Liver (tissue), 9 donors: ENCODE measurements around the gene CSAD. TPM values are rescaled to one million over a fixed set of nuclear protein-coding genes. Genes with fewer than 3 reads are reported as not detected.

Experiments
- DNase-seq: peaks from one replicate; pipeline ENCODE4 v3.0.0-alpha.2; 2017; ENCODE audit warnings: low spot score
- H3K27ac ChIP-seq, 2 donors: one replicate each; pipeline ENCODE4 v1.7.0; 2013; ENCODE audit warnings: inconsistent platforms in 2 of 2, low read length in 2 of 2, control low read depth in 1 of 2, low read depth in 1 of 2, mild to moderate bottlenecking in 1 of 2
- H3K27me3 ChIP-seq, 4 donors: one replicate each; pipeline versions ENCODE4 v1.6.1 to v1.7.0; 2013; ENCODE audit warnings: low read length in 3 of 4, inconsistent platforms in 1 of 4, mild to moderate bottlenecking in 1 of 4, moderate library complexity in 1 of 4; ENCODE audit not compliant: control insufficient read depth in 4 of 4, insufficient read depth in 4 of 4
- H3K36me3 ChIP-seq, 4 donors: one replicate each; pipeline versions ENCODE4 v1.6.1 to v1.7.0; 2013; ENCODE audit warnings: low read length in 3 of 4, mild to moderate bottlenecking in 3 of 4, low read depth in 1 of 4, moderate library complexity in 1 of 4; ENCODE audit not compliant: control insufficient read depth in 4 of 4, insufficient read depth in 3 of 4
- H3K4me1 ChIP-seq, 4 donors: one replicate each; pipeline versions ENCODE4 v1.6.1 to v1.7.0; 2013; ENCODE audit warnings: low read length in 3 of 4, mild to moderate bottlenecking in 3 of 4, moderate library complexity in 1 of 4; ENCODE audit not compliant: control insufficient read depth in 4 of 4, insufficient read depth in 4 of 4
- H3K4me3 ChIP-seq, 3 donors: one replicate each; pipeline versions ENCODE4 v1.6.1 to v1.7.0; 2013; ENCODE audit warnings: low read length in 3 of 3, control low read depth in 1 of 3, low read depth in 1 of 3, mild to moderate bottlenecking in 1 of 3
- H3K9ac ChIP-seq, 2 donors: one replicate each; pipeline ENCODE4 v1.7.0; 2013; ENCODE audit warnings: low read length in 2 of 2, mild to moderate bottlenecking in 2 of 2, moderate library complexity in 2 of 2, control low read depth in 1 of 2, low read depth in 1 of 2
- H3K9me3 ChIP-seq, 4 donors: one replicate each; pipeline versions ENCODE4 v1.6.1 to v1.7.0; 2013; ENCODE audit warnings: low read length in 3 of 4; ENCODE audit not compliant: control insufficient read depth in 4 of 4
- CTCF ChIP-seq: fragments of 150-350 bp; IDR thresholded peaks from 2 replicates; pipeline ENCODE4 v1.5.1; 2017; ENCODE audit warnings: improper control_type of control experiment, low read depth, low read length; ENCODE audit not compliant: missing input control
- FOXA1 ChIP-seq: IDR thresholded peaks from 2 replicates; pipeline ENCODE4 v1.6.1; 2016; ENCODE audit warnings: antibody characterized with exemption
- FOXA2 ChIP-seq: IDR thresholded peaks from 2 replicates; pipeline ENCODE4 v1.6.1; 2016; ENCODE audit warnings: antibody characterized with exemption
- GABPA ChIP-seq, 2 donors: IDR thresholded peaks in 1 of 2; conservative IDR thresholded peaks in 1 of 2; 2 replicates each; pipeline ENCODE4 v1.6.1; 2016; ENCODE audit warnings: antibody characterized with exemption in 2 of 2, mild to moderate bottlenecking in 1 of 2, moderate library complexity in 1 of 2
- HNF4A ChIP-seq, 2 donors: conservative IDR thresholded peaks; 2 replicates each; pipeline ENCODE4 v1.6.1; 2016; ENCODE audit warnings: antibody characterized with exemption in 2 of 2, mild to moderate bottlenecking in 2 of 2
- HNF4G ChIP-seq: IDR thresholded peaks from 2 replicates; pipeline ENCODE4 v1.6.1; 2016; ENCODE audit warnings: antibody characterized with exemption
- JUND ChIP-seq, 2 donors: IDR thresholded peaks; 2 replicates each; pipeline ENCODE4 v1.6.1; 2016; ENCODE audit warnings: antibody characterized with exemption in 2 of 2
- NR2F2 ChIP-seq: IDR thresholded peaks from 2 replicates; pipeline ENCODE4 v1.6.1; 2016; ENCODE audit warnings: antibody characterized with exemption
- RAD21 ChIP-seq, 2 donors: IDR thresholded peaks; 2 replicates each; pipeline ENCODE4 v1.6.1; 2016; ENCODE audit warnings: antibody characterized with exemption in 2 of 2, mild to moderate bottlenecking in 2 of 2
- REST ChIP-seq: IDR thresholded peaks from 2 replicates; pipeline ENCODE4 v1.6.1; 2016; ENCODE audit warnings: antibody characterized with exemption, mild to moderate bottlenecking
- RXRA ChIP-seq, 2 donors: IDR thresholded peaks; 2 replicates each; pipeline ENCODE4 v1.6.1; 2017 to 2018; ENCODE audit warnings: antibody characterized with exemption in 2 of 2, mild to moderate bottlenecking in 1 of 2
- SP1 ChIP-seq: IDR thresholded peaks from 2 replicates; pipeline ENCODE4 v1.6.1; 2018; ENCODE audit warnings: antibody characterized with exemption, mild to moderate bottlenecking
- TAF1 ChIP-seq: conservative IDR thresholded peaks from 2 replicates; pipeline ENCODE4 v1.6.1; 2016; ENCODE audit warnings: antibody characterized with exemption, mild to moderate bottlenecking
- YY1 ChIP-seq: IDR thresholded peaks from 2 replicates; pipeline ENCODE4 v1.6.1; 2016; ENCODE audit warnings: antibody characterized with exemption, mild to moderate bottlenecking
- WGBS: extraction: QIAGEN DNeasy Blood & Tissue Kit; methylation state at CpG from one replicate; pipeline ENCODE4 v1.1.7; 2013; 5-methylcytosine and 5-hydroxymethylcytosine counted together
- polyA plus RNA-seq, 2 donors: library from polyadenylated mRNA; stranded (reverse) in 1 of 2; unstranded in 1 of 2; fragments of 200-250 nt in 1 of 2; fragments of >200 nt in 1 of 2; fragmentation: Nextera tagmentation in 1 of 2; extraction: Ambion mirVana in 1 of 2; gene quantifications; one replicate each; pipeline versions ENCODE4 v1.2.1 to v1.2.3, GENCODE V29; 2013 to 2015
- total RNA-seq, 2 donors: library from RNA; depleted of rRNA; stranded (reverse); fragments of >200 nt; gene quantifications; one replicate each; pipeline ENCODE4 v1.2.3, GENCODE V29; 2014
- TF ChIP-seq, protein P1 (sequence below): IDR thresholded peaks from 2 replicates; pipeline ENCODE4 v1.6.1; 2016; ENCODE audit warnings: antibody characterized with exemption
- TF ChIP-seq, protein P2 (sequence below): IDR thresholded peaks from 2 replicates; pipeline ENCODE4 v1.6.1; 2016; ENCODE audit warnings: antibody characterized with exemption
- TF ChIP-seq, protein P3 (sequence below): IDR thresholded peaks from 2 replicates; pipeline ENCODE4 v1.6.1; 2016; ENCODE audit warnings: antibody characterized with exemption
- donor health status: healthy.
- donor health status: healthy.
- donor health status: healthy.
- donor health status: healthy.
- donor health status: healthy.

CSAD gene
- total and polyA plus RNA-seq, 4 donors = 4.4 to 41.5 (median 35.1) TPM

GRCh38 chr12:53217051-53217930, 36.6 kb upstream of the CSAD start:
- Histone ChIP-seq H3K27ac (peak overlapping the region in 1 of 2 donors; percentile 46), H3K9ac (no peak overlapping the region), H3K4me3 (no peak overlapping the region), H3K36me3 (no peaks in the 10 kb centered on the region), H3K9me3 (no peaks in the 10 kb centered on the region), H3K27me3 (no peaks in the 10 kb centered on the region), H3K4me1 (peaks cover 0 to 41% (median 10%) of the 10 kb centered on the region in 4 donors)
- WGBS = 60% methylated on average over 19 of the region's 19 CpGs
- no peak for TF ChIP-seq NR2F2
- no peak for TF ChIP-seq REST
- no peak for TF ChIP-seq RAD21 (IDR thresholded peaks at IDR 0.05)
- TF ChIP-seq CTCF = no peak
- no peak for DNase-seq

DNA sequence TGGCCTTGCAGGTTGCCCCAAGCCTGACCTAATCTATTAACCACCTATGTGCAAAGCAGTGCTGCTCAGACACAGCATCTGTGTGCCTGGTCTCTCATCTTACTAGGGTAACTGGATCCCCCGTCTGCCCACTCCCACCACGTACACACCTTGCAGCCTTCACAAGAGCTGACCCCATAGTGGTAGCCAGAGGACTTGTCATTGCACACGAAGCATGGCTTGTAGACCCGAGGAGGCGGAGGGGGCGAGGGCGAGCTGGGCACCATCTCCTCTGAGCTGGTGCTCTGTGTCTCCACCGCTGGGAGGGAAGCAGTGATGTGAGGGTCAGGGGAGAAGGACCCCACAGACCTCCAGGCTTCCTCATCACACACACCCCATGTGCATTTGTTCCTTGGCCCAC, 34.8 kb upstream of the CSAD start:
- H3K4me1 ChIP-seq = peaks cover 0 to 30% (median 3%) of the 10 kb centered on the region in 4 donors
- 89% methylated on average over 8 of the region's 8 CpGs for whole genome bisulfite sequencing
- H3K27me3 ChIP-seq = no peaks in the 10 kb centered on the region
- H3K9me3 ChIP-seq = no peaks in the 10 kb centered on the region
- no peak overlapping the region for H3K4me3 ChIP-seq
- DNase-seq = no peak
- no peak overlapping the region for H3K27ac ChIP-seq
- no peak overlapping the region for H3K9ac ChIP-seq
- no peaks in the 10 kb centered on the region for H3K36me3 ChIP-seq
- TF ChIP-seq RAD21 (IDR thresholded peaks at IDR 0.05) (no peak), HNF4A (conservative IDR thresholded peaks at IDR 0.05) (no peak), HNF4G (no peak), SP1 (no peak), TAF1 (no peak), YY1 (no peak), REST (no peak), GABPA (IDR thresholded peaks at IDR 0.05 in 1 of 2, conservative IDR thresholded peaks at IDR 0.05 in 1 of 2) (no peak), RXRA (IDR thresholded peaks at IDR 0.05) (no peak), JUND (IDR thresholded peaks at IDR 0.05) (no peak), FOXA2 (no peak), FOXA1 (no peak), CTCF (no peak), NR2F2 (no peak)
- TF ChIP-seq, protein P1, sequence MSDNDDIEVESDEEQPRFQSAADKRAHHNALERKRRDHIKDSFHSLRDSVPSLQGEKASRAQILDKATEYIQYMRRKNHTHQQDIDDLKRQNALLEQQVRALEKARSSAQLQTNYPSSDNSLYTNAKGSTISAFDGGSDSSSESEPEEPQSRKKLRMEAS = no peak
- TF ChIP-seq, protein P2, sequence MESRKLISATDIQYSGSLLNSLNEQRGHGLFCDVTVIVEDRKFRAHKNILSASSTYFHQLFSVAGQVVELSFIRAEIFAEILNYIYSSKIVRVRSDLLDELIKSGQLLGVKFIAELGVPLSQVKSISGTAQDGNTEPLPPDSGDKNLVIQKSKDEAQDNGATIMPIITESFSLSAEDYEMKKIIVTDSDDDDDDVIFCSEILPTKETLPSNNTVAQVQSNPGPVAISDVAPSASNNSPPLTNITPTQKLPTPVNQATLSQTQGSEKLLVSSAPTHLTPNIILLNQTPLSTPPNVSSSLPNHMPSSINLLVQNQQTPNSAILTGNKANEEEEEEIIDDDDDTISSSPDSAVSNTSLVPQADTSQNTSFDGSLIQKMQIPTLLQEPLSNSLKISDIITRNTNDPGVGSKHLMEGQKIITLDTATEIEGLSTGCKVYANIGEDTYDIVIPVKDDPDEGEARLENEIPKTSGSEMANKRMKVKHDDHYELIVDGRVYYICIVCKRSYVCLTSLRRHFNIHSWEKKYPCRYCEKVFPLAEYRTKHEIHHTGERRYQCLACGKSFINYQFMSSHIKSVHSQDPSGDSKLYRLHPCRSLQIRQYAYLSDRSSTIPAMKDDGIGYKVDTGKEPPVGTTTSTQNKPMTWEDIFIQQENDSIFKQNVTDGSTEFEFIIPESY = no peak
- TF ChIP-seq, protein P3, sequence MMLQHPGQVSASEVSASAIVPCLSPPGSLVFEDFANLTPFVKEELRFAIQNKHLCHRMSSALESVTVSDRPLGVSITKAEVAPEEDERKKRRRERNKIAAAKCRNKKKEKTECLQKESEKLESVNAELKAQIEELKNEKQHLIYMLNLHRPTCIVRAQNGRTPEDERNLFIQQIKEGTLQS = no peak
